GM23248 (cell line): Measurements from ENCODE around the gene KL.

ENCODE experiments used
- EZH2 ChIP-seq: fragments of 200-600 bp; sonication (generic); IDR thresholded peaks from 2 replicates; pipeline ENCODE4 v1.6.1; 2018; ENCODE audit warnings: antibody characterized with exemption, mild to moderate bottlenecking; ENCODE audit not compliant: insufficient read depth, poor library complexity, severe bottlenecking
- EZH2phosphoT487 ChIP-seq: fragments of 200-600 bp; sonication (generic); IDR thresholded peaks from 2 replicates; pipeline ENCODE4 v1.6.1; 2018; ENCODE audit warnings: antibody characterized with exemption, moderate library complexity, mild to moderate bottlenecking, low read depth; ENCODE audit not compliant: insufficient read depth

- no peak for TF ChIP-seq EZH2
- no peak for TF ChIP-seq EZH2phosphoT487
Measured at GRCh38 chr13:33006134-33006533, 10.1 kb upstream of the KL start.
